HEK293 (cell line): Measurements from ENCODE around the gene ST8SIA5.

Experiments used
- CTCF ChIP-seq: fragments of 450-650 bp; formaldehyde crosslinking; IDR thresholded peaks from 2 replicates; pipeline ENCODE4 v1.5.1; 2016; ENCODE audit warnings: missing biosample characterization, missing genetic modification characterization
- IKZF3 ChIP-seq: fragments of 450-650 bp; IDR thresholded peaks from 2 replicates; pipeline ENCODE4 v1.5.0; 2018; ENCODE audit warnings: missing biosample characterization, mild to moderate bottlenecking, missing genetic modification characterization, moderate library complexity
- MYNN ChIP-seq: fragments of 450-650 bp; formaldehyde crosslinking; IDR thresholded peaks from 2 replicates; pipeline ENCODE4 v1.5.1; 2016; ENCODE audit warnings: missing biosample characterization, missing genetic modification characterization, borderline replicate concordance
- PRDM4 ChIP-seq: fragments of 450-650 bp; formaldehyde crosslinking; IDR thresholded peaks from 2 replicates; pipeline ENCODE4 v1.5.1; 2017; ENCODE audit warnings: missing biosample characterization, missing genetic modification characterization
- REST ChIP-seq: fragments of 450-650 bp; formaldehyde crosslinking; IDR thresholded peaks from 2 replicates; pipeline ENCODE4 v1.5.1; 2016; ENCODE audit warnings: missing biosample characterization, missing genetic modification characterization
- SP2 ChIP-seq: fragments of 450-650 bp; formaldehyde crosslinking; IDR thresholded peaks from 2 replicates; pipeline ENCODE4 v1.5.1; 2016; ENCODE audit warnings: missing biosample characterization, missing genetic modification characterization
- ZNF24 ChIP-seq: fragments of 450-650 bp; formaldehyde crosslinking; IDR thresholded peaks from 2 replicates; pipeline ENCODE4 v1.5.1; 2016; ENCODE audit warnings: missing biosample characterization, missing genetic modification characterization

GRCh38 chr18:46719388-46719787 is 37.5 kb downstream of the ST8SIA5 start:
- no peak for TF ChIP-seq PRDM4 (tag by site-specific recombination)
- TF ChIP-seq REST (tag by site-specific recombination), result no peak
- TF ChIP-seq MYNN, result no peak
- no peak for TF ChIP-seq IKZF3 (tag by site-specific recombination)
- no peak for TF ChIP-seq CTCF (tag by site-specific recombination)
- no peak for TF ChIP-seq SP2 (tag by site-specific recombination)
- no peak for TF ChIP-seq ZNF24 (tag by site-specific recombination)
